Muscle layer of duodenum (tissue), 2 donors: Measurements from ENCODE around the gene ATL3.
"Not testable (repeated sequence)": the region's sequence is repeated elsewhere in the genome, so short reads cannot be mapped to it uniquely, and the experiment has no call there.

ENCODE experiments used
- H3K27ac ChIP-seq: one replicate; pipeline ENCODE4 v1.7.0; 2013; ENCODE audit warnings: mild to moderate bottlenecking, low read length
- H3K27me3 ChIP-seq: one replicate; pipeline ENCODE4 v1.7.0; 2013; ENCODE audit warnings: low read depth, mild to moderate bottlenecking, control low read depth, low read length
- H3K36me3 ChIP-seq, 2 donors: one replicate each; pipeline ENCODE4 v1.7.0; 2013; ENCODE audit warnings: low read length in 2 of 2, control low read depth in 1 of 2, mild to moderate bottlenecking in 1 of 2; ENCODE audit not compliant: insufficient read depth in 2 of 2, control insufficient read depth in 1 of 2
- H3K4me1 ChIP-seq, 2 donors: one replicate each; pipeline ENCODE4 v1.7.0; 2013; ENCODE audit warnings: low read length in 2 of 2, mild to moderate bottlenecking in 2 of 2, control low read depth in 1 of 2, moderate library complexity in 1 of 2; ENCODE audit not compliant: insufficient read depth in 2 of 2, control insufficient read depth in 1 of 2
- H3K4me3 ChIP-seq, 2 donors: one replicate each; pipeline ENCODE4 v1.7.0; 2013; ENCODE audit warnings: low read length in 2 of 2, low read depth in 1 of 2, mild to moderate bottlenecking in 1 of 2
- H3K9me3 ChIP-seq, 2 donors: one replicate each; pipeline ENCODE4 v1.7.0; 2013; ENCODE audit warnings: low read length in 2 of 2, control low read depth in 1 of 2, mild to moderate bottlenecking in 1 of 2; ENCODE audit not compliant: control insufficient read depth in 1 of 2
- donor health status: healthy.

The ATL3 gene

DNA sequence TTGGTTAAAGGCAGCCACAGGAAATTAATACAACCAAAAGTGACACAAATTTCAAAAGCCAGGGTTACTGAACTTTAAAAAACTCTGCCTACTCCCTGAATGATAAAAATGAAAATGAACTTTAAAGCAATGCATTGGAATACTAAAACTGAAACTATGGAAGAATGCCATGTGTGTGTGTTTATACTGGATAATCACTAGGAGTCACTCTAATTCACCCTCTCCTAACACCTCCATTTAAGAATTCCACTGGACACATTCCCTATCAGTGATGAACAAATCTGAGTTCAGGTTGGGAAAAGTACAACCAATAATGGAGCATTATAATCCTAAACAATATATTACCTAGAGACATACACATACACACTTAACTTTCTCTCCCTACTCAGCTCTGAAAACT is 29.4 kb downstream of the ATL3 start:
- no peak overlapping the region for H3K27ac ChIP-seq
- H3K36me3 ChIP-seq: peaks cover 20 to 53% of the 10 kb centered on the region in 2 donors
- no peak overlapping the region for H3K4me3 ChIP-seq
- no peaks in the 10 kb centered on the region for H3K9me3 ChIP-seq
- peaks cover 0 to 6% of the 10 kb centered on the region in 2 donors for H3K4me1 ChIP-seq
- no peaks in the 10 kb centered on the region for H3K27me3 ChIP-seq

DNA sequence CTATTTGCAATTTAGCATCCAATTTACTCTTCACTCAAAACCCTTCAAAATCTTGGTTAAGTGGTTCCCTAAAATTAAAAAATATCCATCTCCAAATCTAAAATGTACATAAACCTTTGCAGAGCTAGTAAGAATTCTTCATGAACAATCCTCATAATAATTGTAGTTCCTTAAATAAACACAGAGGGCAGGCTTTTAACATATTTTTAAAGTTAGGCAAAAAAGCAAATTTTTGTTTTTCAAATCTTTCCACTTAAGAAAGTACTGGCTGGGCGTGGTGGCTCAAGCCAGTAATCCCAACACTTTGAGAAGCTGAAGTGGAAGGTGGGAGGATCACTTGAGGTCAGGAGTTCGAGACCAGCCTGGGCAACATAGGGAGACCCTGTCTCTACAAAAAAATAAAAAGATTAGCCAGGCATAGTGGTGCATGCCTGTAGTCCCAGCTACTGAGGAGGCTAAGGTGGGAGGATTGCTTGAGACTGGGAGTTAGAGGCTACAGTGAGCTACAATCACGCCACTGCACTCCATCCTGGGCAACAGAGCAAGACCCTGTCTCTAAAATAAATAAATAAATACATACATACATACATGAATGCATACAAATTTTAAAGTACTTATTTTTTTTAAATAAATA is 31.9 kb downstream of the ATL3 start:
- H3K27me3 ChIP-seq: no peaks in the 10 kb centered on the region
- peaks cover 0 to 6% of the 10 kb centered on the region in 2 donors for H3K4me1 ChIP-seq
- H3K9me3 ChIP-seq: no peaks in the 10 kb centered on the region
- no peak overlapping the region for H3K4me3 ChIP-seq
- peaks cover 20 to 49% of the 10 kb centered on the region in 2 donors for H3K36me3 ChIP-seq
- no peak overlapping the region for H3K27ac ChIP-seq

DNA sequence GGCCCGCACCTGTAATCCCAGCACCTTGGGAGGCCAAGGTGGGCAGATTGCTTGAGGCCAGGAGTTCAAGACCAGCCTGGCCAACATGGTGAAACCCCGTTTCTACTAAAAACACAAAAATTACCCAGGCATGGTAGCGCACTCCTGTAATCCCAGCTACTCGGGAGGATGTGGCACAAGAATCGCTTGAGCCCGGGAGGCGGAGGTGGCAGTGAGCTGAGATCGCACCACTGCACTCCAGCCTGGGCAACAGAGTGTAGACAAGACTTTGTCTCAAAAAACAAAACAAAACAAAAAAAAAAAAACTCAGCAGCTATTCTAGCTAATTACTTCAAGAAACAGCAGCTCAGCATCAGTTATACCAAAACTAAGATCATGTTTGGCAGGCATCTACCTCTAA is 32.7 kb downstream of the ATL3 start:
- H3K4me3 ChIP-seq, H3K4me1 ChIP-seq, H3K9me3 ChIP-seq, H3K27ac ChIP-seq, H3K27me3 ChIP-seq: not testable (repeated sequence)
- H3K36me3 ChIP-seq: peaks cover 17 to 43% of the 10 kb centered on the region in 2 donors

DNA sequence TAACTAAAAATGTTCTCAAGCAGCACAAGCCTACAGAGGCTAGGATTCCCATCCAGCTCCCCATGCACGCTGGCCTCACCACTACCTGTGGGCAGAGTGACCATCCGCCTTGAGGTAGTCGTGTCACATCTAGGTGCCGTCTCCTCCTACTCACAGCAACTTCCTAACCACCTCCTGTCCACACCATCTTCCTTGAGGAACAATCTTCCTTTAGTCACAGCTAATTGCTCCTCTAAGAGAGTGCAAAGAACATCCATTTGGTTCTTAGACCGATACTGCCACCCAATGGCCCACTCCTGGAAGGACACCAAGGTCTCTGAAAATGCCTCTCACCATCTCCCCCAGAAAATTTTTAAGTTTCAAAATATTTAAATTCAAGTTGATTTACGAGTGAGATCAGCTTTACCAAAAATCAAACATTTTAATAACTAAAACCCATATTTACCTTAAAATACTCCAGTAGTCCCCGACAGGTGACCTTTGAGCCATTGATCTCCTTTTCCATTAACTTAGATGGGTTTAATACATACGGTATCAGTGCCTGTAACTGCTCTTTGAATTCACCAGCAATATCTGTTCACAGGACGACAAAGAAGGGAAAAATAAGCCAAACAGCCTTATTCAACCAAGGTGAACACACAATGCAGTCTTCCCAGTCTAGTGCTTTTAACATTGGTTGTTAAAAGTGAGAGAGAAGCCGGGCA is 35.3 kb downstream of the ATL3 start:
- H3K27ac ChIP-seq: no peak overlapping the region
- no peak overlapping the region for H3K4me3 ChIP-seq
- peaks cover 6 to 36% of the 10 kb centered on the region in 2 donors for H3K36me3 ChIP-seq
- H3K9me3 ChIP-seq: no peaks in the 10 kb centered on the region
- H3K27me3 ChIP-seq: no peaks in the 10 kb centered on the region
- peaks cover 0 to 4% of the 10 kb centered on the region in 2 donors for H3K4me1 ChIP-seq

DNA sequence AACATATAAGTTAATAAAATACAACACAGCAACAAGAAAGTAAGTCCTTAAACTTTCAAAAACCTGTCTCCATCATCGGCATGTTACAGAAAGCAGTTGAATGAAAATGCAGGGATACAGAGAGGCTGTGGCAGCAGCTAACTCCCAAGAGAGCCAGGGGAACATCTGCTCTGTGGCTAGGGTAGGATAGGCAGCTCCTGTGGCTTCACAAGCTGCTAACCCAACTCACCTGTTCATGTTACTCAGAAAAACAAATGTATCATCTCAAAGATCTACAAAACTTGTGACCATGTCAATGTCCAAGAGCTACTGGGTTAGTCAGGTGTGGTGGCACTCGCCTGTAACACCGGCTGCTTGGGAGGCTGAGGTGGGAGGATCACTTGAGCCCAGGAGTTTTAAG is 41.8 kb downstream of the ATL3 start:
- Histone ChIP-seq H3K27me3 (no peaks in the 10 kb centered on the region), H3K9me3 (no peaks in the 10 kb centered on the region), H3K36me3 (peaks cover 18 to 37% of the 10 kb centered on the region in 2 donors), H3K4me3 (no peak overlapping the region), H3K27ac (no peak overlapping the region), H3K4me1 (peaks cover 0 to 5% of the 10 kb centered on the region in 2 donors)

DNA sequence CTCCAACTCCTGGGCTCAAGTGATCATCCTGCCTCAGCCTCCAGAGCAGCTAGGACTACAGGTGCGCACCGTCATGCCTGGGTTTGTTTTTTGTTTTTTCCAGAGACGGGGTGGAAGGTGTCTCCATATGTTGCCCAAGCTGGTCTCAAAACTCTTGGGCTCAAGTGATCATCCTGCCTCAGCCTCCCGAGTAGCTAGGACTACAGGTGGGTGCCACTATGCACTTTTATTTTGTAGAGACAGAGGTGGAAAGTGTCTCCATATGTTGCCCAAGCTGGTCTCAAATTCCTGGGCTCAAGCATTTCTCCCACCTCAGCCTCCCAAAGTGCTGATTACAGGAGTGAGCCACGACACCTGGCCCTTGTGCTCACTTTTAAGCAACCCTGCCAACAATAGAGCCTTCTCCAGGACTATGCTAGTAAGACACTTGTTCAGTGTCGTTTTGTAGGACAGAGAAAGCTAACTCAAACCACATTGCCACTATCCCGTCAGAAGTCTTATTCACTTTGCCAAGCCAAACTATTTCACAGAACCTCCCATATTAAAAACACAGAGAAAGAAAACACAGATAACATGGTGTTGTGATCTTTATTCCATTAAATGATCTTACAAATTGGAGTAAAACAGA is 47.5 kb downstream of the ATL3 start:
- Histone ChIP-seq H3K9me3 (no peaks in the 10 kb centered on the region), H3K27ac (no peak overlapping the region), H3K27me3 (no peaks in the 10 kb centered on the region)

DNA sequence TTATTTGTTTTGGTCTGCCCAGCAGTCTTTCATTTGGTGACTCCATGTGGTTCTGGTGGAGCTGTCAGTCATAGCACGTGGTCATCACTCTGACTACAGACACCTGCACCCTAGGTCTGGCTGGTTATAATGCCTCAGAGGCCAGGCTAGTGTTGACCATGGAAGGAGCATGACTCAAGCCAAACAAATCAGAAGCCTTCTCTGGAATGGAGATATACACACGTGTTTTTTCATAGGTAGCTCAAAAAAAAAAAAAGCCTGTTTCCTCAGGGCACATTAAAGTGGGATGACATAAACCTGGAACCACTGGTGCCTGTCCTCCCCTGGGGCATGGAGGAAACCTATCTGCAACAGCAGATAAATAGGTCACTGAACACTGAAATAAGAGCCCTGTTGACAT is 48.9 kb downstream of the ATL3 start:
- no peaks in the 10 kb centered on the region for H3K36me3 ChIP-seq
- no peak overlapping the region for H3K27ac ChIP-seq
- H3K4me1 ChIP-seq: no peaks in the 10 kb centered on the region
- no peaks in the 10 kb centered on the region for H3K9me3 ChIP-seq
- H3K27me3 ChIP-seq: no peaks in the 10 kb centered on the region
- H3K4me3 ChIP-seq: no peak overlapping the region

More for the DNA sequence above, 47.5 kb downstream of the ATL3 start:
- Histone ChIP-seq H3K36me3 (peaks cover under 1 to 4% of the 10 kb centered on the region in 2 donors), H3K4me3 (no peak overlapping the region), H3K4me1 (no peaks in the 10 kb centered on the region)

DNA sequence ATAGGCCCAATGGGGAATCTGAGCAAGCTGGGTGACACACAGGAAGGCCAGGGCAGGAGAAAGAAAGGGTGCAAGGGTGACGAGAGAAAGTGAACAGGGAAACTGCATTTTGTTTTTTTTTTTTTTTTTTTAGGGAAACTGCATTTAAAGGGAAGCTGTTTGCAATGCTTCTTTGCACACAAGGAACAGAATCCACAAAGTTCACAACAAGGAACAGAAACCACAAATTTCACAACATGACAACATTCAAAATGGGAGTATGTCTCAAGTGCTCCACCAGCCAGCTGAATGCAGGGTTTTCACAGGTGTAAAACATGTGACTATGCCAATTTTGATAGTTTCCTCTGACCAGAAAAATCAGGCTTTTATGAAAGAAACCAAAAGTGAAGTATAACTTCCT is 50.1 kb downstream of the ATL3 start:
- H3K4me1 ChIP-seq: no peaks in the 10 kb centered on the region
- no peaks in the 10 kb centered on the region for H3K36me3 ChIP-seq
- no peak overlapping the region for H3K27ac ChIP-seq
- H3K4me3 ChIP-seq: no peak overlapping the region
- no peaks in the 10 kb centered on the region for H3K27me3 ChIP-seq
- no peaks in the 10 kb centered on the region for H3K9me3 ChIP-seq

DNA sequence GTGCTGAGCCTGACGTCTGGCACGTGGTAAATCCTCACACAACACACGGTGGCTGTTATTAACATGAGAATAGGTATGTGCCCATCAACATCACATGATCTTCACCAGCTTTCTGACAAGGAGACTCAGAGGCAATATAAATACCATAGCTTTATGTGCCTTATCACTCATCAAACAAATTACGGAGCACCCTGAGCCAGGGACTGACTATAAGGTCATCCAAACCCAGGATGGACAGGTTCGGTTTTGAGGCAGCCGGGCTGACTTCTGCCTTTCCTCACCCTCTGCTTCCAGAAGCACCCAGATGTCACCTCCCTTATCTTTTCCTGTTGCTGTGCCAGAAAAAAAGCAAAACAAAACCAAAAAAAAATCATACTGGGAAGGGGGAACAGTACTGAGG is 51.2 kb downstream of the ATL3 start:
- H3K27ac ChIP-seq: no peak overlapping the region
- H3K27me3 ChIP-seq: no peaks in the 10 kb centered on the region
- no peaks in the 10 kb centered on the region for H3K36me3 ChIP-seq

DNA sequence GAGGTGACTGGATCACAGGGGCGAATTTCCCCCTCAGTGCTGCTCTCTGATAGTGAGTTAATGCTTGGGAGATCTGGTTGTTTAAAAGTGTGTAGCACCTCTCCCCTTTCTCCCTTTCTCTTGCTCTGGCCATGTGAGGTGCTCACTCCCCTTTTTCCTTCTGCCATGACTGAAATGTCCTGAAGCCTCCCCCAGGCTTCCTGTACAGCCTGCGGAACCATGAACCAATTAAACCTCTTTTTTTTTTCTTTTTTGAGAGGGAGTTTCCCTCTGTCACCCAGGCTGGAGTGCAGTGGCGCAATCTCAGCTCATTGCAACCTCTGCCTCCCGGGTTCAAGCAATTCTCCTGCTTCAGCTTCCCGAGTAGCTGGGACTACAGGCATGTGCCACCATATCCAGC is 53.5 kb downstream of the ATL3 start:
- H3K27me3 ChIP-seq, H3K36me3 ChIP-seq, H3K4me3 ChIP-seq, H3K4me1 ChIP-seq, H3K9me3 ChIP-seq, H3K27ac ChIP-seq: not testable (repeated sequence)

More for the DNA sequence above, 51.2 kb downstream of the ATL3 start:
- H3K9me3 ChIP-seq: no peaks in the 10 kb centered on the region
- no peaks in the 10 kb centered on the region for H3K4me1 ChIP-seq
- H3K4me3 ChIP-seq: no peak overlapping the region

DNA sequence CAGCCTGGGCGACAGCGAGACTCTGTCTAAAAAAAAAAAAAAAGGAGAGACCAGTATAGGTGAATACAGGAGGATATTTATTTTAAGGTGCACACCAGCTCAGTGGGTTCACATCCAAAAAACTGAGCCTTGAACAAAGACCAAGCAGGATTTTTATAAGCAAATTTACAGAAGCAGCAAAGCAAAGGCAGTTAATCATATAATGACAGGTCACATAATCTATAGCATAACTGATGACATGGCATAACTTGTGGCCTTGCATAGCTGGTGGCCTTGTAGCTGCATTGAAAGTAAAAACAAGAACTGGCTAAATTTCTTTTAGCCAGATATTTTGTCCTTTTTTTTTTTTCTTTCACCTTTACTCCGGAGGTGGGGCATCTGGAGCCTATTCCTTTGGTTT is 54.2 kb downstream of the ATL3 start:
- no peaks in the 10 kb centered on the region for H3K9me3 ChIP-seq
- no peaks in the 10 kb centered on the region for H3K27me3 ChIP-seq
- H3K4me3 ChIP-seq: no peak overlapping the region
- no peaks in the 10 kb centered on the region for H3K36me3 ChIP-seq
- H3K27ac ChIP-seq: no peak overlapping the region
- peaks cover 0 to 7% of the 10 kb centered on the region in 2 donors for H3K4me1 ChIP-seq
